Left lung (tissue), 10 donors: Measurements from ENCODE around the gene PTPRN2. TPM values are rescaled to one million over a fixed set of nuclear protein-coding genes. Genes with fewer than 3 reads are reported as not detected.

ENCODE experiments used
- ATAC-seq: fragments of 200-7000 bp; cut with Tn5 transposase; one replicate; pipeline ENCODE4 v1.9.1; 2020; ENCODE audit warnings: moderate library complexity
- DNase-seq, 4 donors: peaks; one replicate each; pipeline ENCODE4 v3.0.0-alpha.2; 2013 to 2020
- H3K27ac ChIP-seq, 2 donors: fragments of 200-600 bp; sonication (generic) in 1 of 2; one replicate each; pipeline versions ENCODE4 v1.5.0 to v1.8.0; 2020 to 2021
- H3K27me3 ChIP-seq, 2 donors: fragments of 200-600 bp; sonication (generic) in 1 of 2; one replicate each; pipeline versions ENCODE4 v1.5.0 to v1.8.0; 2020 to 2021
- H3K36me3 ChIP-seq, 2 donors: fragments of 200-600 bp; sonication (generic) in 1 of 2; one replicate each; pipeline versions ENCODE4 v1.5.0 to v1.8.0; 2020 to 2021
- H3K4me1 ChIP-seq, 2 donors: fragments of 200-600 bp; one replicate each; pipeline ENCODE4 v1.8.0; 2021
- H3K4me3 ChIP-seq, 2 donors: fragments of 200-600 bp; sonication (generic) in 1 of 2; one replicate each; pipeline versions ENCODE4 v1.5.0 to v1.8.0; 2020 to 2021; ENCODE audit warnings: mild to moderate bottlenecking in 1 of 2
- H3K9me3 ChIP-seq, 2 donors: fragments of 200-600 bp; sonication (generic) in 1 of 2; one replicate each; pipeline versions ENCODE4 v1.5.0 to v1.8.0; 2020 to 2021
- intact Hi-C, 2 donors: fragments of 100-400 bp; cut with DNase I; formaldehyde crosslinking; loops; one replicate each; pipeline versions ENCODE4 v1.11.2 to v1.14.2; 2022
- polyA plus RNA-seq, 6 donors: library from polyadenylated mRNA; unstranded; fragments of 120-200 nt; gene quantifications; one replicate each; pipeline ENCODE4 v1.2.1, GENCODE V29; 2013; ENCODE audit not compliant: insufficient read length in 6 of 6
- total RNA-seq, 2 donors: library from RNA; stranded (reverse); fragmentation: NEBNext Ultra II Directional; extraction: Animal tissue kit (Norgen Biotek cat#: 25700); gene quantifications; one replicate each; pipeline ENCODE4 v1.2.1, GENCODE V29; 2021
- TF ChIP-seq, protein P1 (sequence below), 2 donors: fragments of 200-600 bp; sonication (generic) in 1 of 2; IDR thresholded peaks; one replicate each; pipeline versions ENCODE4 v1.5.0 to v1.8.0; 2021; ENCODE audit warnings: antibody characterized with exemption in 2 of 2
- donor health status: DM: no; HTN: yes; CAD: no.
- donor health status: DM: no; HTN: no; CAD: no.

The PTPRN2 gene
- total and polyA plus RNA-seq, 8 donors, result 4.0 to 7.8 (median 6.8) TPM

DNA sequence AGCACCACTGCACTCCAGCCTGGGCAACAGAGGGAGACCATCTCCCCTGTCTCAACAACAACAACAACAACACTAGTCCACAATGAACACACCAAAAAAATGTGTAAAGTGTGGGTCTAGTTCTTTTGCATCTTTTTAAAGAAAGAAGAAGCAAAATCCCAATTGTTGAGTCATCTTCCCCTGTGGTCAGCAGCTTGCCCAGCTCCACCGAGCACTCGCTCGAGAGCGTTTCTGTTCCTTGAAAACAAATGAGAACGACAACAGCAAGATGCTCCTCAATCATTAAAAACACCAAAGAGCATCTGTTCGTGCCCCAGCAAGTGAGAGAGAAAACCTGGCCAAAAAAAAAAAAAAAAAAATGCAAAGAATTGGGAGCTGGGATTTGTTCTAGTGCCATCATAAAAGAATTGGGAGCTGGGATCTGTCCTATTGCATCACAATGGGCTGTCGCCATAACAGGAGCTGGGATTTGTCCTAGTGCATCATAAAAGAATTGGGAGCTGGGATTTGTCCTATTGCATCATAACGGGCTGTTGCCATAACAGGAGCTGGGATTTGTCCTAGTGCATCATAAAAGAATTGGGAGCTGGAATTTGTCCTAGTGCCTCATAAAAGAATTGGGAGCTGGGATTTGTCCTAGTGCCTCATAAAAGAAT lies 118.1 kb downstream of the PTPRN2 start:
- ATAC-seq, result no peak
- Histone ChIP-seq H3K36me3 (no peaks in the 10 kb centered on the region), H3K4me1 (peaks cover 0 to 4% of the 10 kb centered on the region in 2 donors), H3K27ac (no peak overlapping the region), H3K4me3 (no peak overlapping the region), H3K9me3 (no peaks in the 10 kb centered on the region), H3K27me3 (peaks cover 0 to 23% of the 10 kb centered on the region in 2 donors)
- intact Hi-C loops, result no loop called here
- TF ChIP-seq, protein P1, sequence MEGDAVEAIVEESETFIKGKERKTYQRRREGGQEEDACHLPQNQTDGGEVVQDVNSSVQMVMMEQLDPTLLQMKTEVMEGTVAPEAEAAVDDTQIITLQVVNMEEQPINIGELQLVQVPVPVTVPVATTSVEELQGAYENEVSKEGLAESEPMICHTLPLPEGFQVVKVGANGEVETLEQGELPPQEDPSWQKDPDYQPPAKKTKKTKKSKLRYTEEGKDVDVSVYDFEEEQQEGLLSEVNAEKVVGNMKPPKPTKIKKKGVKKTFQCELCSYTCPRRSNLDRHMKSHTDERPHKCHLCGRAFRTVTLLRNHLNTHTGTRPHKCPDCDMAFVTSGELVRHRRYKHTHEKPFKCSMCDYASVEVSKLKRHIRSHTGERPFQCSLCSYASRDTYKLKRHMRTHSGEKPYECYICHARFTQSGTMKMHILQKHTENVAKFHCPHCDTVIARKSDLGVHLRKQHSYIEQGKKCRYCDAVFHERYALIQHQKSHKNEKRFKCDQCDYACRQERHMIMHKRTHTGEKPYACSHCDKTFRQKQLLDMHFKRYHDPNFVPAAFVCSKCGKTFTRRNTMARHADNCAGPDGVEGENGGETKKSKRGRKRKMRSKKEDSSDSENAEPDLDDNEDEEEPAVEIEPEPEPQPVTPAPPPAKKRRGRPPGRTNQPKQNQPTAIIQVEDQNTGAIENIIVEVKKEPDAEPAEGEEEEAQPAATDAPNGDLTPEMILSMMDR (IDR thresholded peaks at IDR 0.05), result no peak
- peak in 1 of 4 donors; percentile 49 for DNase-seq

DNA sequence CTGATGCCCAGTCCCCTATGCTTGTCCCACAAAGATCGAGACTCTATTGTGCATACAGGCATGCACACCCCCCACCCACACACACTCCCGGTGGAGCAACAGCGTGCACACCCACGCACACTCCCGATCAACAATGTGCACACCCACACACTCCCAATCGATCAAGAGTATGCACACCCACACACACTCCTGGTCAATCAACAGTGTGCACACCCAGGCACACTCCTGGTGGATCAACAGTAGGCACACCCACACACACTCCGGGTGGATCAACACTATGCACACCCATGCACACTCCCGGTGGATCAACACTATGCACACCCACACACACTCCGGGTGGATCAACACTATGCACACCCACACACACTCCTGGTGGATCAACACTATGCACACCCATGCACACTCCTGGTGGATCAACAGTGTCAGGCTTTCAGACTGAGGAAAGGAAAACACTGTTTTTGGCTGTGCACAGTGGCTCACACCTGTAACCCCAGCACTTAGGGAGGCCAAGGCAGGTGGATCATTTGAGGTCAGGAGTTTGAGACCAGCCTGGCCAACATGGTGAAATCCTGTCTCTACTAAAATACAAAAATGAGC lies 118.8 kb downstream of the PTPRN2 start:
- intact Hi-C loops, result no loop called here
- no peaks in the 10 kb centered on the region for H3K9me3 ChIP-seq

DNA sequence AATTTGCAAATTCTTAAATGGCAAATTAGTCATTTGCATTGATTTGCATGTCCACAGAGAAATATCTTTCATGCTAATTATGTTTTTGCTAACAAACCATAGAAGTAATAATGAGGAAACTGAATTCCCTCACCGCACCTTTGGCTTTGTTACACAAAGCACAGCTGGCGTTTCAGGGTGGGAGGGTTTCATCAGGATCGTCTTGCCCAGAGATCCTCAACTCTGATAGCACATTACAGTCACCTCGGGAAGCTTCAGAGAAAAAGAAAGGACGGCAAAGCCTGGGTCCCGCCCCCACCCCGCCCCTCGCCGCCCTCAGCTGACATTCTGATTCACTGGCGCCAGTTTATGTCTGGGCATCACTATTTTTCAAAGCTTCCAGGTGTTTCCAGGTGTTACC lies 119.4 kb downstream of the PTPRN2 start:
- intact Hi-C loops, result no loop called here
- TF ChIP-seq, protein P1 (IDR thresholded peaks at IDR 0.05), result no peak
- ATAC-seq, result no peak

More for the DNA sequence above, 118.8 kb downstream of the PTPRN2 start:
- Histone ChIP-seq H3K27me3 (peaks cover 0 to 23% of the 10 kb centered on the region in 2 donors), H3K36me3 (no peaks in the 10 kb centered on the region), H3K4me1 (peaks cover 0 to 4% of the 10 kb centered on the region in 2 donors), H3K27ac (no peak overlapping the region), H3K4me3 (no peak overlapping the region)
- ATAC-seq, result no peak
- no peak for DNase-seq
- TF ChIP-seq, protein P1 (IDR thresholded peaks at IDR 0.05), result no peak

DNA sequence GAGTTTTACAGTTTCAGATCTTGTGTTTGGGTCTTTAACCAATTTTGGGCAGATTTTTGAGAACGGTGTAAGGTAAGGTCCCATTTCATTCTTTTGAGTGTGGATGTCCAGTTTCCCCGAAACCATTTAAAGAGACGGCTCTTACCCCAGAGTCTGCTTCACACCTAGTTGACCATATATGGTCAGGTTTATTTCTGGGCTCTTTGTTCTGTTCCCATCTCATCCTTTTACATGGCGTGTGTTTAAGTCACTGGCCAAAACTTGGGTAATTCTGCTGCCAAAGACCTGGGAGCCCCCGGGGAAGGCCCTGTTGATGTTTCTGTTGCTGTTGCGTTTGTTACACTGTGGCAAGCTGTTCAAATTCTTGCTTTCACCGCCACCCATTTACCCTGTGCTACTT lies 120.1 kb downstream of the PTPRN2 start:
- H3K27ac ChIP-seq, result no peak overlapping the region

More for the DNA sequence above, 119.4 kb downstream of the PTPRN2 start:
- no peaks in the 10 kb centered on the region for H3K9me3 ChIP-seq
- peaks cover 0 to 23% of the 10 kb centered on the region in 2 donors for H3K27me3 ChIP-seq
- no peak for DNase-seq
- no peaks in the 10 kb centered on the region for H3K36me3 ChIP-seq
- no peak overlapping the region for H3K27ac ChIP-seq
- H3K4me1 ChIP-seq, result peaks cover 0 to 2% of the 10 kb centered on the region in 2 donors
- H3K4me3 ChIP-seq, result no peak overlapping the region

DNA sequence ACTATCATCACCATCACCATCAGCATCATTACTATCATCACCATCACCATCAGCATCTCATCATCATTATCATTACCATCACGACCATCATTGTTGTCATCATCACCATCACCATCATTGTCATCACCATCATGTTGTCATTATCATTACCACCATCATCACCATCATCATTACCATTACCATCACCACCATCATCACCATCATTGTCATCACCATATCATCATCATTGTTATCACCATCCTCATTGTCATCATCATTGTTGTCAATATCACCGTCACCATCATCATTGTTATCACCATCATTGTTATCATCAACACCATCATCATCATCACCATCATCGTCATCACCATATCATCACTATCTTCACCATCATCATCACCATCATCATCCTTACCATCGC lies 124.3 kb downstream of the PTPRN2 start:
- intact Hi-C loops, result no loop called here
- Histone ChIP-seq H3K9me3 (no peaks in the 10 kb centered on the region), H3K27me3 (peaks cover 0 to 17% of the 10 kb centered on the region in 2 donors), H3K27ac (no peak overlapping the region), H3K4me1 (no peaks in the 10 kb centered on the region), H3K4me3 (no peak overlapping the region), H3K36me3 (no peaks in the 10 kb centered on the region)
- no peak for DNase-seq
- TF ChIP-seq, protein P1 (IDR thresholded peaks at IDR 0.05), result no peak
- ATAC-seq, result no peak

More for the DNA sequence above, 120.1 kb downstream of the PTPRN2 start:
- intact Hi-C loops, result no loop called here
- no peaks in the 10 kb centered on the region for H3K4me1 ChIP-seq
- no peak for ATAC-seq
- no peak overlapping the region for H3K4me3 ChIP-seq
- no peaks in the 10 kb centered on the region for H3K36me3 ChIP-seq
- peaks cover 0 to 23% of the 10 kb centered on the region in 2 donors for H3K27me3 ChIP-seq
- DNase-seq, result no peak
- TF ChIP-seq, protein P1 (IDR thresholded peaks at IDR 0.05), result no peak
- H3K9me3 ChIP-seq, result no peaks in the 10 kb centered on the region
